ENCODE data around the gene STXBP5.
"Not testable (repeated sequence)": the region's sequence is repeated elsewhere in the genome, so short reads cannot be mapped to it uniquely, and the experiment has no call there.

The STXBP5 gene

DNA sequence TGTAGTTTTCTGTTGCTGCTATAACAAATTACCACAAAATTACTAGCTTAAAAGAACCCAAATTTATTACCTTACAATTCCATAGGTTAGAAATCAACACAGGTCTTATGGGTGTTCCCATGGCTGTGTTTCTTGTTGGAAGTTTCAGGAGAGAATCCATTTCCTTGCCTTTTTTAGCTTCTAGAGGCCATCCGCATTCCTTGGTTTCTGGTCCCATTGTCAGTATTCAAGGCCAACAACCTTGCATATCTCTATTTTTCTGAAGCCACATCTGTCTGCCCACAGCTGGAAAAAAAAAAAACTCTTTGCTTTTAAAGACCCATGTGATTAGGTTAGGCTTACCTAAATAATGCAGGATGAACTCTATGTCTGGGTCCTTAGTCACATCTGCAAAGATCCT, 174.6 kb downstream of the STXBP5 start:
- TF ChIP-seq, protein P1, sequence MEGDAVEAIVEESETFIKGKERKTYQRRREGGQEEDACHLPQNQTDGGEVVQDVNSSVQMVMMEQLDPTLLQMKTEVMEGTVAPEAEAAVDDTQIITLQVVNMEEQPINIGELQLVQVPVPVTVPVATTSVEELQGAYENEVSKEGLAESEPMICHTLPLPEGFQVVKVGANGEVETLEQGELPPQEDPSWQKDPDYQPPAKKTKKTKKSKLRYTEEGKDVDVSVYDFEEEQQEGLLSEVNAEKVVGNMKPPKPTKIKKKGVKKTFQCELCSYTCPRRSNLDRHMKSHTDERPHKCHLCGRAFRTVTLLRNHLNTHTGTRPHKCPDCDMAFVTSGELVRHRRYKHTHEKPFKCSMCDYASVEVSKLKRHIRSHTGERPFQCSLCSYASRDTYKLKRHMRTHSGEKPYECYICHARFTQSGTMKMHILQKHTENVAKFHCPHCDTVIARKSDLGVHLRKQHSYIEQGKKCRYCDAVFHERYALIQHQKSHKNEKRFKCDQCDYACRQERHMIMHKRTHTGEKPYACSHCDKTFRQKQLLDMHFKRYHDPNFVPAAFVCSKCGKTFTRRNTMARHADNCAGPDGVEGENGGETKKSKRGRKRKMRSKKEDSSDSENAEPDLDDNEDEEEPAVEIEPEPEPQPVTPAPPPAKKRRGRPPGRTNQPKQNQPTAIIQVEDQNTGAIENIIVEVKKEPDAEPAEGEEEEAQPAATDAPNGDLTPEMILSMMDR (IDR thresholded peaks at IDR 0.05; ENCODE audit: control extremely low read depth, extremely low read depth, low read depth, missing control alignments), result no peak
- CTCF ChIA-PET, result no interaction called here
- POLR2A ChIA-PET, result no interaction called here
- DNase-seq (ENCODE audit: extremely low spot score), result no peak

DNA sequence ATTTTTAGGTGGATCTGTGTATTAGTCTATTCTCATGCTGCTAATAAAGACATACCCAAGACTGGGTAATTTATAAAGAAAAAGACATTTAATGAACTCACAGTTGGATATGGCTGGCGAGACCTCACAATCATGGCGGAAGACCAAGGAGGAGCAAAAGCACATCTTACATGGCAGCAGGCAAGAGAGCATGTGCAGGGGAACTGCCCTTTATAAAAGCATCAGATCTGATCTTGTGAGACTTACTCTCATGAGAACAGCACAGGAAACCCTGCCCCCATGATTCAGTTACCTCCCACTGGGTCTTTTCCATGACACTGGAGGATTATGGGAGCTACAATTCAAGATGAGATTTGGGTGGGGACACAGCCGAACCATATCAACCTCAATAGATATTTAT, 176.6 kb downstream of the STXBP5 start:
- CTCF ChIA-PET, result interaction anchor here (1.6 kb wide), 1 partner anchor 12 kb away, joined by 3 read pairs; no protein-coding TSS in a partner anchor
- DNase-seq (ENCODE audit: extremely low spot score); POLR2A ChIA-PET: not testable (repeated sequence)

DNA sequence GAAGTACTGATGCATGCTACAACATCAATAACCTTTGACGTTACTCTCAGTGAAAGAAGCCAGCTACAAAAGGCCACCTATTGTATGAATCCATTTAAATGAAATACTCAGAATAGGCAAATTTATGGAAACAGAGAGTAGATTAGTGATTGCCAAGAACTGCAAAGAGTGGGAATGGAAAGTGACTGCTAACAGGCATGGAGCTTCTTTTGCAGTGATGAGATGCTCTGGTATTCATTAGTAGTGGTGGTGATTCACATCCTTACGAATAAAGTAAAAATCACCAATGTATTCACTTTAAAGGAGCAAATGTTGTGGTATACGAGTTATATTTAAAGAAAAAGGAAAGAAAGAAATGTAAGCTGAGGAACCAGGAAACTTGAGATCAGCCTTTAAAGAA, 177.5 kb downstream of the STXBP5 start:
- POLR2A ChIA-PET, result no interaction called here

DNA sequence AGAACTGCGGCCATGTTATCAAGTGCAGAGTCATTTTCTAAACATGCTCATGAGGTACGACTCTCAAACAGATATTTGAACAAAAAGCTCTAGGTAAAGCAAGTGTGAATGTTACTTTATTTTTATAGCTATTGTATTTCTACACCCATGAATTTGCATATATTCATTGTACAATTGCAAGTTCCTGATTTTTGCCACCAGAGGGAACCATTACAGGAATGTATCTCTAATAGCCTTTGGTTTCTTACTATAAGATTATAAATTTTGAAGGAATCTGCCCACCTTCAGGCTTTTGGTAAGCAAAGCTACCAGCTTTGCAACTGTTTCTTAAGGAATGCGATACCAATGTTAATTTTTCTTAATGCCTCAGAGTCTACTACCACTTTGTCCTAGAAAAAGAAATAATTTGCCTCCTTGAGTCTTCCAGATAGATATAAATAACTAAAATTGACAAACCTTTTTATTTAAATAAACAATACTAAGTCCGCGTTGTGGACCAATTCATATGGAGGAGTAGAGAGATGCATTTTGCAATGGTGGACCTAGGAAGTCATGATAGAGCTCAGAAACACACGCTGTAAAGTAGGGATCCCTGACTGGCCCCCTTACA, 178.8 kb downstream of the STXBP5 start:
- DNase-seq (ENCODE audit: extremely low spot score), result no peak
- ChIA-PET CTCF (interaction anchor here (1.1 to 2.0 kb wide), 3 partner anchors 9 to 18 kb away, joined by 3 to 7 read pairs (median 5); no protein-coding TSS in a partner anchor), POLR2A (no interaction called here)
- TF ChIP-seq, protein P1 (IDR thresholded peaks at IDR 0.05; ENCODE audit: control extremely low read depth, extremely low read depth, low read depth, missing control alignments), result no peak

More for the DNA sequence above, 177.5 kb downstream of the STXBP5 start:
- CTCF ChIA-PET, result interaction anchor here (1.0 to 2.0 kb wide), 4 partner anchors 10 to 16 kb away, joined by 3 to 7 read pairs (median 4); no protein-coding TSS in a partner anchor
- TF ChIP-seq, protein P1 (IDR thresholded peaks at IDR 0.05; ENCODE audit: control extremely low read depth, extremely low read depth, low read depth, missing control alignments), result no peak
- DNase-seq (ENCODE audit: extremely low spot score), result no peak

DNA sequence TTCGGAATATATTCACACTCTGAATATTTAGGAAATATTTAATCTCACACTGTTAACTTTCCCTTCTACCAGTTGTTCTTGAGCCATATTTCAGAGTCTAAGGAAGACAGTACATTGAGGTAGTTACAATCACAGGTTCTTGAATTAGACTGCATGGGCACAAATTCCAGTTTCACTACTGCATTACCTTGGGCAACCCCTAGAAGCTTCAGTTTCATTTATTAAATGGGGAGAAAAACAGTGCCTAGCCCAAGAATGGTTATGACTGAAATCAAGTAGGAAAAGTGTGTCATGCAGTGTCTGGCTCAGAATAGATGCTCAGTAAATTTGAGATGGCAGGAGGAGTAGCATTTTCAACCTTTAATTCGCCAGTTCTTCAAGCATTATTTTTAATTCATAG, 179.8 kb downstream of the STXBP5 start:
- POLR2A ChIA-PET, result no interaction called here
- CTCF ChIA-PET, result interaction anchor here (1.1 to 1.4 kb wide), 2 partner anchors 14 to 19 kb away, joined by 3 read pairs; no protein-coding TSS in a partner anchor
- TF ChIP-seq, protein P1 (IDR thresholded peaks at IDR 0.05; ENCODE audit: control extremely low read depth, extremely low read depth, low read depth, missing control alignments), result no peak
- DNase-seq (ENCODE audit: extremely low spot score), result no peak

DNA sequence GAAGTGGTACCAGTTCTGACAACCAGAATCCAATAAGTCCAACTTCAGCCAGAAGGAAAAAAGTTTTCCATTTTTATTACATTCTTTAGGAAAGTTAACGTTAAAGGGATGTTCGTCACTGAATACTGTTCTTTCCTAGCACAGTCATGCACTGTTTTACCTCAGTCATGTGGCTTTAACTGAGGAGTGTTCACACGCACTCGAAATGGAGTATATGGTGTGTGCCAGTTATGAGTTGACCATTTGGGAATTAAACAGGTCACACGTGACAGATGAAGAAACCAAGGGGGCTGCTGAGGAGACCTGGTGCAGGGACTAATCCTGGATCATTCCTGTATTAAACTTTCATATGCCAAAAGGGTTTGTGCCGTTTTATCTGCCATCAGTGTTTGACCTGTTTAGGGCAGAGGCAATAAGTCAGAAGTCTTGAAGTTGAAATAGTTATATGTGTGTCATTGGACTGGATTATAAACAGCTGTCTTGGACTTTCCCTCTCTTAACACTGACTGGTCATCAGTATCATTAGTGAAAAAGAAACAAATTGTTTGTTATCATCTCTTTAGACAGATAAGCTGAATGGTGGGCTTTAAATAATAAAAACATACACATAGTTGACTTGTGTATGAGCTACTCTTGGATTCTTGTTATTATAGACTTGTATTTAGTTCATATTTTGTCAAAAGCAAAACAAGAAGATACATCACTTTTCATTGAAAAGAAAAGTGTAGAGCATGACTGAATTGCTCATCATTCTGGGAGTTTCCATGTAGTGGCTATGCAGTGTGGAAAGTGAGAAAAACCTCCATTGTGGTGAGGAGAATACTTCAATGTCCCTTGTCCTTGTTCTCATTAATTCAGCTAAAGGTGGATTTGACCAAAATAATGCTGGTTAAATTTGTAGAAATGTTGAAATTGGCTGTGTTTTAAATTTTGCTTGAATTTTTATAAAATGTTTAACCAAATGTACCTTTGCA, 180.8 kb downstream of the STXBP5 start:
- no peak for DNase-seq (ENCODE audit: extremely low spot score)
- CTCF ChIA-PET, result interaction anchor here (1.0 to 1.4 kb wide), 2 partner anchors 15 to 527 kb away, joined by 3 read pairs; no protein-coding TSS in a partner anchor
- TF ChIP-seq, protein P1 (IDR thresholded peaks at IDR 0.05; ENCODE audit: control extremely low read depth, extremely low read depth, low read depth, missing control alignments), result no peak
- POLR2A ChIA-PET, result no interaction called here
